ENCODE measurements around the gene GPC3. TPM values are rescaled to one million over a fixed set of nuclear protein-coding genes. Genes with fewer than 3 reads are reported as not detected.
"Not testable (repeated sequence)": the region's sequence is repeated elsewhere in the genome, so short reads cannot be mapped to it uniquely, and the experiment has no call there.

The GPC3 gene
- total RNA-seq, 1 donor, result not detected

DNA sequence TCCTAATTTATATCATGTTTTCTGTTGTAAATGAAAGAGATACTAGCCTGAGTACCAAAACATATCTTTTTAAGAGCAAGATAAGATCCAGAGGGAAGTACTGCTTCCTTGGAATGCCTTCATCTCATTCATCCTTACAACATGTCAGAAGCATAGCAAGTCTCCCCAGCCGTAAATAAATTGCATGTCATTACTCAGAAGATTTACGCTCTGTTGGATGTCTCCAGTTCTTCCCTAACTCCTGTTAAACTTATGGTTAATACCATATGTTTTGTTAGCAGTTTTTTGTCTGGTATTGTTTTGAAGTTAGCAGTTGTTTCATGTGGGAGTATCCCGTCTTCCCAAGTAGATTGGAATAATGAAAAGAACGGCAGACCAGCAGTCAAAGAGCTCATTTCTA, 7.5 kb upstream of the GPC3 start:
- Histone ChIP-seq H3K4me1 (ENCODE audit: insufficient read depth, low read length) (no peaks in the 10 kb centered on the region), H3K36me3 (ENCODE audit: insufficient read depth, low read length) (no peaks in the 10 kb centered on the region), H3K4me3 (ENCODE audit: insufficient read depth, low read length) (no peak overlapping the region), H3K27ac (ENCODE audit: low read depth, low read length) (no peak overlapping the region), H3K79me2 (ENCODE audit: insufficient read depth, low read length) (no peaks in the 10 kb centered on the region), H2AFZ (ENCODE audit: low read length) (no peak overlapping the region), H4K20me1 (ENCODE audit: insufficient read depth, low read length) (no peaks in the 10 kb centered on the region), H3K4me2 (ENCODE audit: insufficient read depth, low read length) (no peak overlapping the region), H3K27me3 (ENCODE audit: insufficient read depth, low read length) (no peaks in the 10 kb centered on the region), H3K9me3 (ENCODE audit: low read depth, low read length) (no peaks in the 10 kb centered on the region)
- TF ChIP-seq, protein P1, sequence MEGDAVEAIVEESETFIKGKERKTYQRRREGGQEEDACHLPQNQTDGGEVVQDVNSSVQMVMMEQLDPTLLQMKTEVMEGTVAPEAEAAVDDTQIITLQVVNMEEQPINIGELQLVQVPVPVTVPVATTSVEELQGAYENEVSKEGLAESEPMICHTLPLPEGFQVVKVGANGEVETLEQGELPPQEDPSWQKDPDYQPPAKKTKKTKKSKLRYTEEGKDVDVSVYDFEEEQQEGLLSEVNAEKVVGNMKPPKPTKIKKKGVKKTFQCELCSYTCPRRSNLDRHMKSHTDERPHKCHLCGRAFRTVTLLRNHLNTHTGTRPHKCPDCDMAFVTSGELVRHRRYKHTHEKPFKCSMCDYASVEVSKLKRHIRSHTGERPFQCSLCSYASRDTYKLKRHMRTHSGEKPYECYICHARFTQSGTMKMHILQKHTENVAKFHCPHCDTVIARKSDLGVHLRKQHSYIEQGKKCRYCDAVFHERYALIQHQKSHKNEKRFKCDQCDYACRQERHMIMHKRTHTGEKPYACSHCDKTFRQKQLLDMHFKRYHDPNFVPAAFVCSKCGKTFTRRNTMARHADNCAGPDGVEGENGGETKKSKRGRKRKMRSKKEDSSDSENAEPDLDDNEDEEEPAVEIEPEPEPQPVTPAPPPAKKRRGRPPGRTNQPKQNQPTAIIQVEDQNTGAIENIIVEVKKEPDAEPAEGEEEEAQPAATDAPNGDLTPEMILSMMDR (IDR thresholded peaks at IDR 0.05; ENCODE audit: extremely low read depth, low read depth, low read length), result no peak
- no peak for DNase-seq (ENCODE audit: insufficient read length, low spot score, missing footprints)

- H4K20me1 ChIP-seq (ENCODE audit: insufficient read depth, low read length), result no peaks in the 10 kb centered on the region
- no peak overlapping the region for H3K4me2 ChIP-seq (ENCODE audit: insufficient read depth, low read length)
- H3K9me3 ChIP-seq (ENCODE audit: low read depth, low read length), result no peaks in the 10 kb centered on the region
- H3K4me1 ChIP-seq (ENCODE audit: insufficient read depth, low read length), result no peaks in the 10 kb centered on the region
- no peak overlapping the region for H3K4me3 ChIP-seq (ENCODE audit: insufficient read depth, low read length)
- no peak for DNase-seq (ENCODE audit: insufficient read length, low spot score, missing footprints)
- no peaks in the 10 kb centered on the region for H3K36me3 ChIP-seq (ENCODE audit: insufficient read depth, low read length)
- no peaks in the 10 kb centered on the region for H3K79me2 ChIP-seq (ENCODE audit: insufficient read depth, low read length)
- TF ChIP-seq, protein P1 (IDR thresholded peaks at IDR 0.05; ENCODE audit: extremely low read depth, low read depth, low read length), result no peak
- H3K27me3 ChIP-seq (ENCODE audit: insufficient read depth, low read length), result no peaks in the 10 kb centered on the region
- no peak overlapping the region for H2AFZ ChIP-seq (ENCODE audit: low read length)
- no peak overlapping the region for H3K27ac ChIP-seq (ENCODE audit: low read depth, low read length)
Observed at GRCh38 chrX:133991814-133992213, 6.4 kb upstream of the GPC3 start.

- H3K9me3 ChIP-seq (ENCODE audit: low read depth, low read length); H3K4me1 ChIP-seq (ENCODE audit: insufficient read depth, low read length); H3K27ac ChIP-seq (ENCODE audit: low read depth, low read length); H3K27me3 ChIP-seq (ENCODE audit: insufficient read depth, low read length); H3K79me2 ChIP-seq (ENCODE audit: insufficient read depth, low read length); H3K36me3 ChIP-seq (ENCODE audit: insufficient read depth, low read length); H3K4me2 ChIP-seq (ENCODE audit: insufficient read depth, low read length); H2AFZ ChIP-seq (ENCODE audit: low read length); H3K4me3 ChIP-seq (ENCODE audit: insufficient read depth, low read length); DNase-seq (ENCODE audit: insufficient read length, low spot score, missing footprints); H4K20me1 ChIP-seq (ENCODE audit: insufficient read depth, low read length): not testable (repeated sequence)
Observed at GRCh38 chrX:133991057-133991456, 5.7 kb upstream of the GPC3 start.

DNA sequence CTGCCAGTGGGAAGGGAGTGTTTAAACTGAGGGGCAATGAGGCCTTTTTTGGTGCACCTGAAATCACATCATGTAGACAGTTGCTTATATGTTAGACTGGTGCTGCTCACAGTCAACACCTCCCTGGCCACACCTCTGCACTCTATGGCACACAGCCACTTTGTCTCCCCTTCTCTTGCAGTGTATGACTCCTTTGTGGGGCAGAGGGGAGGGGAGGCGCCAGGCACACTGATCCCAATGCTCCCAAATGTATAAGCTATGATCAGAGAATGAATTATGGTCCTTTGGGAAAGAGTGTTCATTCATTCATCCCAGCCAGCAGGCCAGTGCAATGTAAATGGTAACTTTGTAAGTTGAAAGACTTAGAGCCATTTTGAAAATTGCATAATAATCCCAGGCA, 4.6 kb upstream of the GPC3 start:
- Histone ChIP-seq H3K79me2 (ENCODE audit: insufficient read depth, low read length) (no peaks in the 10 kb centered on the region), H4K20me1 (ENCODE audit: insufficient read depth, low read length) (no peaks in the 10 kb centered on the region), H3K27ac (ENCODE audit: low read depth, low read length) (no peak overlapping the region), H2AFZ (ENCODE audit: low read length) (no peak overlapping the region), H3K36me3 (ENCODE audit: insufficient read depth, low read length) (no peaks in the 10 kb centered on the region), H3K9me3 (ENCODE audit: low read depth, low read length) (no peaks in the 10 kb centered on the region), H3K4me1 (ENCODE audit: insufficient read depth, low read length) (no peaks in the 10 kb centered on the region), H3K4me2 (ENCODE audit: insufficient read depth, low read length) (no peak overlapping the region), H3K27me3 (ENCODE audit: insufficient read depth, low read length) (no peaks in the 10 kb centered on the region), H3K4me3 (ENCODE audit: insufficient read depth, low read length) (no peak overlapping the region)
- TF ChIP-seq, protein P1 (IDR thresholded peaks at IDR 0.05; ENCODE audit: extremely low read depth, low read depth, low read length), result no peak
- DNase-seq (ENCODE audit: insufficient read length, low spot score, missing footprints), result no peak

Measured in osteoblast (primary cell).